ENCODE measurements around the gene NFIB.

Gene NFIB

GRCh38 chr9:14159440-14160216, 154.3 kb downstream of the NFIB start:
- ChIA-PET POLR2A (no interaction called here), CTCF (no interaction called here)
- DNase-seq (ENCODE audit: extremely low spot score) = no peak
- TF ChIP-seq FOXA1 (IDR thresholded peaks at IDR 0.05) (no peak), SUZ12 (IDR thresholded peaks at IDR 0.05) (no peak), ELF4 (IDR thresholded peaks at IDR 0.05) (no peak), CTBP1 (IDR thresholded peaks at IDR 0.05; ENCODE audit: borderline replicate concordance) (no peak), TARDBP (IDR thresholded peaks at IDR 0.05) (no peak), FOXK2 (IDR thresholded peaks at IDR 0.05) (no peak), ARNT (IDR thresholded peaks at IDR 0.05) (no peak), L3MBTL2 (conservative IDR thresholded peaks at IDR 0.05) (no peak), NFRKB (IDR thresholded peaks at IDR 0.05) (no peak), LEF1 (IDR thresholded peaks at IDR 0.05; ENCODE audit: borderline replicate concordance) (no peak), SP1 (IDR thresholded peaks at IDR 0.05) (no peak), HDGF (IDR thresholded peaks at IDR 0.05; ENCODE audit: borderline replicate concordance) (no peak), PKNOX1 (IDR thresholded peaks at IDR 0.05) (no peak), BHLHE40 (IDR thresholded peaks at IDR 0.05; ENCODE audit: borderline replicate concordance) (no peak), ZNF384 (IDR thresholded peaks at IDR 0.05) (no peak), FOXM1 (IDR thresholded peaks at IDR 0.05; ENCODE audit: borderline replicate concordance) (no peak)

GRCh38 chr9:14158916-14159315, 155.0 kb downstream of the NFIB start:
- DNase-seq (ENCODE audit: extremely low spot score) = no peak
- TF ChIP-seq BHLHE40 (IDR thresholded peaks at IDR 0.05; ENCODE audit: borderline replicate concordance) = no peak
- TF ChIP-seq PKNOX1 (IDR thresholded peaks at IDR 0.05) = no peak
- no peak for TF ChIP-seq ZNF384 (IDR thresholded peaks at IDR 0.05)
- TF ChIP-seq CTBP1 (IDR thresholded peaks at IDR 0.05; ENCODE audit: borderline replicate concordance) = no peak
- no peak for TF ChIP-seq NFRKB (IDR thresholded peaks at IDR 0.05)
- TF ChIP-seq ARNT (IDR thresholded peaks at IDR 0.05) = no peak
- no peak for TF ChIP-seq SP1 (IDR thresholded peaks at IDR 0.05)
- TF ChIP-seq LEF1 (IDR thresholded peaks at IDR 0.05; ENCODE audit: borderline replicate concordance) = no peak
- TF ChIP-seq HDGF (IDR thresholded peaks at IDR 0.05; ENCODE audit: borderline replicate concordance) = no peak
- POLR2A ChIA-PET = no interaction called here
- CTCF ChIA-PET = interaction anchor here (0.8 kb wide), 1 partner anchor 10 kb away, joined by 5 read pairs; no protein-coding TSS in a partner anchor

GRCh38 chr9:14158136-14158813, 155.7 kb downstream of the NFIB start:
- no peak for TF ChIP-seq PKNOX1 (IDR thresholded peaks at IDR 0.05)
- no peak for TF ChIP-seq FOXK2 (IDR thresholded peaks at IDR 0.05)
- no peak for TF ChIP-seq SP1 (IDR thresholded peaks at IDR 0.05)
- no peak for TF ChIP-seq LEF1 (IDR thresholded peaks at IDR 0.05; ENCODE audit: borderline replicate concordance)
- TF ChIP-seq FOXA1 (IDR thresholded peaks at IDR 0.05) = no peak
- ChIA-PET POLR2A (no interaction called here), CTCF (interaction anchor here (0.8 kb wide), 1 partner anchor 11 kb away, joined by 5 read pairs; no protein-coding TSS in a partner anchor)
- DNase-seq (ENCODE audit: extremely low spot score) = no peak

- CTCF ChIA-PET = no interaction called here
- no peak for TF ChIP-seq SUZ12 (IDR thresholded peaks at IDR 0.05)
- no peak for TF ChIP-seq NFRKB (IDR thresholded peaks at IDR 0.05)
- no peak for TF ChIP-seq FOXK2 (IDR thresholded peaks at IDR 0.05)
- TF ChIP-seq FOXA1 (IDR thresholded peaks at IDR 0.05) = no peak
- TF ChIP-seq LEF1 (IDR thresholded peaks at IDR 0.05; ENCODE audit: borderline replicate concordance) = no peak
- no peak for TF ChIP-seq HDGF (IDR thresholded peaks at IDR 0.05; ENCODE audit: borderline replicate concordance)
- no peak for DNase-seq (ENCODE audit: extremely low spot score)
- POLR2A ChIA-PET = no interaction called here
Measured at GRCh38 chr9:14157191-14157590, 156.8 kb downstream of the NFIB start.

- no peak for TF ChIP-seq HDGF (IDR thresholded peaks at IDR 0.05; ENCODE audit: borderline replicate concordance)
- TF ChIP-seq ELF4 (IDR thresholded peaks at IDR 0.05) = no peak
- TF ChIP-seq L3MBTL2 (conservative IDR thresholded peaks at IDR 0.05) = no peak
- TF ChIP-seq LEF1 (IDR thresholded peaks at IDR 0.05; ENCODE audit: borderline replicate concordance) = no peak
- no peak for TF ChIP-seq TARDBP (IDR thresholded peaks at IDR 0.05)
- TF ChIP-seq PKNOX1 (IDR thresholded peaks at IDR 0.05) = no peak
- no peak for TF ChIP-seq SP1 (IDR thresholded peaks at IDR 0.05)
- TF ChIP-seq ARNT (IDR thresholded peaks at IDR 0.05) = no peak
- ChIA-PET CTCF (no interaction called here), POLR2A (no interaction called here)
- DNase-seq (ENCODE audit: extremely low spot score) = no peak
Measured at GRCh38 chr9:14156046-14156445, 157.9 kb downstream of the NFIB start.

- CTCF ChIA-PET = no interaction called here
- POLR2A ChIA-PET = no interaction called here
- no peak for TF ChIP-seq SP1 (IDR thresholded peaks at IDR 0.05)
- TF ChIP-seq SUZ12 (IDR thresholded peaks at IDR 0.05) = no peak
- no peak for TF ChIP-seq PKNOX1 (IDR thresholded peaks at IDR 0.05)
- no peak for TF ChIP-seq L3MBTL2 (conservative IDR thresholded peaks at IDR 0.05)
- no peak for TF ChIP-seq FOXA1 (IDR thresholded peaks at IDR 0.05)
- TF ChIP-seq HDGF (IDR thresholded peaks at IDR 0.05; ENCODE audit: borderline replicate concordance) = no peak
- no peak for TF ChIP-seq NFRKB (IDR thresholded peaks at IDR 0.05)
- TF ChIP-seq ZNF384 (IDR thresholded peaks at IDR 0.05) = no peak
- no peak for TF ChIP-seq CTBP1 (IDR thresholded peaks at IDR 0.05; ENCODE audit: borderline replicate concordance)
- no peak for TF ChIP-seq TARDBP (IDR thresholded peaks at IDR 0.05)
- no peak for TF ChIP-seq FOXK2 (IDR thresholded peaks at IDR 0.05)
Measured at GRCh38 chr9:14155237-14155636, 158.7 kb downstream of the NFIB start.

More at GRCh38 chr9:14155237-14155636, 158.7 kb downstream of the NFIB start:
- DNase-seq (ENCODE audit: extremely low spot score) = no peak

Measured in HEK293T (cell line).